Naive thymus-derived CD8-positive, alpha-beta T cell (primary cell): Measurements from ENCODE around the gene KLK3. TPM values are rescaled to one million over a fixed set of nuclear protein-coding genes. Genes with fewer than 3 reads are reported as not detected.
A peak's percentile ranks its signal among the peaks of the same experiment; 100 is the strongest.
"Not testable (repeated sequence)": the region's sequence is repeated elsewhere in the genome, so short reads cannot be mapped to it uniquely, and the experiment has no call there.

Experiments
- ATAC-seq, 2 donors: fragments of 150-1000 bp; cut with Tn5 transposase in 1 of 2; sonication (Bioruptor Pico), chemical (Tn5 transposase) in 1 of 2; 1 replicate in 1 of 2; 2 replicates in 1 of 2; pipeline ENCODE4 v1.10.0; 2021; ENCODE audit warnings: mild to moderate bottlenecking in 2 of 2, moderate library complexity in 2 of 2
- POLR2A ChIA-PET: fragments of 350-600 bp; sonication (Branson Sonifier 250); formaldehyde crosslinking; loops from one replicate; lab custom pipeline; 2021; ENCODE audit warnings: antibody characterized with exemption; lab: Charles Lee
- DNase-seq, 10 donors: peaks; one replicate each; pipeline versions ENCODE4 v3.0.0 to v3.0.0-alpha.2; 2020 to 2022
- H3K27ac Mint-ChIP-seq, 10 donors: one replicate each; pipeline ENCODE4 v1.8.0; 2020 to 2022; ENCODE audit warnings: mild to moderate bottlenecking in 10 of 10, mixed read lengths in 10 of 10, moderate library complexity in 4 of 10, inconsistent platforms in 1 of 10
- H3K27me3 Mint-ChIP-seq, 5 donors: one replicate each; pipeline ENCODE4 v1.8.0; 2021 to 2022; ENCODE audit warnings: mixed read lengths in 5 of 5
- H3K36me3 Mint-ChIP-seq, 3 donors: one replicate each; pipeline ENCODE4 v1.8.0; 2020 to 2022; ENCODE audit warnings: mixed read lengths in 3 of 3, mild to moderate bottlenecking in 2 of 3, inconsistent platforms in 1 of 3
- H3K4me1 Mint-ChIP-seq, 4 donors: one replicate each; pipeline ENCODE4 v1.8.0; 2021 to 2022; ENCODE audit warnings: mixed read lengths in 4 of 4
- H3K4me3 Mint-ChIP-seq, 10 donors: one replicate each; pipeline ENCODE4 v1.8.0; 2020 to 2022; ENCODE audit warnings: mild to moderate bottlenecking in 10 of 10, mixed read lengths in 10 of 10, moderate library complexity in 6 of 10, inconsistent platforms in 1 of 10
- H3K9me3 Mint-ChIP-seq, 9 donors: one replicate each; pipeline ENCODE4 v1.8.0; 2020 to 2022; ENCODE audit warnings: mixed read lengths in 9 of 9, mild to moderate bottlenecking in 3 of 9, inconsistent platforms in 1 of 9, moderate library complexity in 1 of 9
- polyA plus RNA-seq, 3 donors: library from polyadenylated mRNA; unstranded; fragments of 300-500 nt; fragmentation: Illumina TruSeq; gene quantifications; one replicate each; pipeline ENCODE4 v1.2.3, GENCODE V29; 2021
- total RNA-seq, 8 experiments: library from RNA in 2 of 8; stranded (reverse) in 2 of 8; gene quantifications; one replicate each; pipeline ENCODE4 v1.2.3 and lab custom pipeline; 2021 to 2026

The KLK3 gene
- total and polyA plus RNA-seq, 5 experiments from 2014 or later: not detected

- Mint-ChIP-seq H3K4me1 (no peaks in the 10 kb centered on the region), H3K27me3 (peaks cover 28 to 48% (median 33%) of the 10 kb centered on the region in 5 donors), H3K36me3 (no peaks in the 10 kb centered on the region), H3K9me3 (peaks cover 0 to 3% (median 0%) of the 10 kb centered on the region in 9 donors), H3K4me3 (no peak overlapping the region), H3K27ac (no peak overlapping the region)
- POLR2A ChIA-PET: no interaction called here
- ATAC-seq: no peak
- no peak for DNase-seq
Measured at GRCh38 chr19:50876456-50876855, 21.7 kb downstream of the KLK3 start.

GRCh38 chr19:50877338-50877737 lies 22.6 kb downstream of the KLK3 start:
- ATAC-seq (no peak), DNase-seq (no peak)
- Mint-ChIP-seq H3K9me3 (peaks cover 0 to 3% (median 0%) of the 10 kb centered on the region in 9 donors), H3K36me3 (no peaks in the 10 kb centered on the region), H3K27ac (no peak overlapping the region), H3K4me3 (no peak overlapping the region), H3K27me3 (peaks cover 25 to 50% (median 35%) of the 10 kb centered on the region in 5 donors), H3K4me1 (no peaks in the 10 kb centered on the region)
- POLR2A ChIA-PET: no interaction called here

- peaks cover 0 to 3% (median 0%) of the 10 kb centered on the region in 9 donors for H3K9me3 Mint-ChIP-seq
- peaks cover 22 to 46% (median 41%) of the 10 kb centered on the region in 5 donors for H3K27me3 Mint-ChIP-seq
- DNase-seq (no peak), ATAC-seq (no peak)
- no peak overlapping the region for H3K27ac Mint-ChIP-seq
- H3K4me3 Mint-ChIP-seq: no peak overlapping the region
- H3K36me3 Mint-ChIP-seq: no peaks in the 10 kb centered on the region
- H3K4me1 Mint-ChIP-seq: no peaks in the 10 kb centered on the region
- POLR2A ChIA-PET: no interaction called here
Measured at GRCh38 chr19:50878851-50879250, 24.1 kb downstream of the KLK3 start.

GRCh38 chr19:50880241-50880640 lies 25.5 kb downstream of the KLK3 start:
- Mint-ChIP-seq H3K9me3 (peaks cover 0 to 3% (median 0%) of the 10 kb centered on the region in 9 donors), H3K4me3 (no peak overlapping the region), H3K27ac (no peak overlapping the region), H3K27me3 (peaks cover 27 to 54% (median 46%) of the 10 kb centered on the region in 5 donors), H3K4me1 (no peaks in the 10 kb centered on the region), H3K36me3 (no peaks in the 10 kb centered on the region)
- DNase-seq (no peak), ATAC-seq (no peak)
- POLR2A ChIA-PET: no interaction called here

- Mint-ChIP-seq H3K27me3 (peaks cover 30 to 73% (median 61%) of the 10 kb centered on the region in 5 donors), H3K36me3 (no peaks in the 10 kb centered on the region), H3K4me3 (no peak overlapping the region), H3K27ac (no peak overlapping the region), H3K9me3 (peaks cover 0 to 3% (median 0%) of the 10 kb centered on the region in 9 donors), H3K4me1 (peaks cover 0 to under 1% (median 0%) of the 10 kb centered on the region in 4 donors)
- ATAC-seq (no peak), DNase-seq (no peak)
- POLR2A ChIA-PET: no interaction called here
Measured at GRCh38 chr19:50882188-50882587, 27.5 kb downstream of the KLK3 start.

- Mint-ChIP-seq H3K27me3 (peaks cover 22 to 68% (median 61%) of the 10 kb centered on the region in 5 donors), H3K4me1 (peaks cover 0 to 2% (median 0%) of the 10 kb centered on the region in 4 donors), H3K36me3 (no peaks in the 10 kb centered on the region)
Measured at GRCh38 chr19:50889638-50890037, 34.9 kb downstream of the KLK3 start.

GRCh38 chr19:50890422-50891252 lies 35.9 kb downstream of the KLK3 start:
- Mint-ChIP-seq H3K27me3 (peaks cover 22 to 64% (median 62%) of the 10 kb centered on the region in 5 donors), H3K36me3 (peaks cover 0 to 4% (median 0%) of the 10 kb centered on the region in 3 donors), H3K4me1 (peaks cover 0 to 2% (median 0%) of the 10 kb centered on the region in 4 donors), H3K27ac (no peak overlapping the region), H3K9me3 (peaks cover 0 to 26% (median 11%) of the 10 kb centered on the region in 9 donors), H3K4me3 (no peak overlapping the region)
- DNase-seq: no peak
- no peak for ATAC-seq
- POLR2A ChIA-PET: no interaction called here

More at GRCh38 chr19:50889638-50890037, 34.9 kb downstream of the KLK3 start:
- DNase-seq: no peak
- ATAC-seq: no peak
- Mint-ChIP-seq H3K9me3 (peaks cover 0 to 16% (median 7%) of the 10 kb centered on the region in 9 donors), H3K4me3 (no peak overlapping the region), H3K27ac (no peak overlapping the region)
- POLR2A ChIA-PET: no interaction called here

GRCh38 chr19:50891253-50891625 lies 36.5 kb downstream of the KLK3 start:
- Mint-ChIP-seq H3K27me3 (peaks cover 22 to 64% (median 56%) of the 10 kb centered on the region in 5 donors), H3K9me3 (peaks cover 0 to 30% (median 11%) of the 10 kb centered on the region in 9 donors), H3K36me3 (peaks cover 0 to 4% (median 0%) of the 10 kb centered on the region in 3 donors), H3K4me1 (peaks cover 0 to 2% (median 0%) of the 10 kb centered on the region in 4 donors), H3K27ac (no peak overlapping the region), H3K4me3 (no peak overlapping the region)
- POLR2A ChIA-PET: no interaction called here
- ATAC-seq (no peak), DNase-seq (no peak)

GRCh38 chr19:50893047-50893736 lies 38.5 kb downstream of the KLK3 start:
- DNase-seq: no peak
- Mint-ChIP-seq H3K9me3 (peaks cover 0 to 33% (median 11%) of the 10 kb centered on the region in 9 donors), H3K4me1 (peaks cover 0 to 3% (median 0%) of the 10 kb centered on the region in 4 donors), H3K36me3 (peaks cover 0 to 4% (median 0%) of the 10 kb centered on the region in 3 donors), H3K4me3 (peak overlapping the region in 1 of 10 donors; percentile 29), H3K27me3 (peaks cover 23 to 61% (median 50%) of the 10 kb centered on the region in 5 donors), H3K27ac (no peak overlapping the region)
- no peak for ATAC-seq
- POLR2A ChIA-PET: no interaction called here

- Mint-ChIP-seq H3K27me3 (peaks cover 22 to 58% (median 41%) of the 10 kb centered on the region in 5 donors), H3K36me3 (peaks cover 0 to 4% (median 0%) of the 10 kb centered on the region in 3 donors), H3K27ac (no peak overlapping the region), H3K4me1 (peaks cover 0 to 3% (median 0%) of the 10 kb centered on the region in 4 donors), H3K4me3 (no peak overlapping the region), H3K9me3 (peaks cover 0 to 33% (median 11%) of the 10 kb centered on the region in 9 donors)
- ATAC-seq (no peak), DNase-seq (no peak)
- POLR2A ChIA-PET: interaction anchor here (0.6 kb wide), 1 partner anchor 9 kb away, joined by 3 read pairs; no protein-coding TSS in a partner anchor
Measured at GRCh38 chr19:50894478-50895356, 40.0 kb downstream of the KLK3 start.

GRCh38 chr19:50896089-50896590 lies 41.4 kb downstream of the KLK3 start:
- DNase-seq, H3K36me3 Mint-ChIP-seq, H3K4me1 Mint-ChIP-seq, H3K4me3 Mint-ChIP-seq, POLR2A ChIA-PET, ATAC-seq: not testable (repeated sequence)
- Mint-ChIP-seq H3K27me3 (peaks cover 19 to 58% (median 40%) of the 10 kb centered on the region in 5 donors), H3K27ac (peak overlapping the region in 1 of 10 donors; percentile 57), H3K9me3 (peaks cover 0 to 33% (median 11%) of the 10 kb centered on the region in 9 donors)
